ENCODE results near the gene KRTAP10-4.

The KRTAP10-4 gene

DNA sequence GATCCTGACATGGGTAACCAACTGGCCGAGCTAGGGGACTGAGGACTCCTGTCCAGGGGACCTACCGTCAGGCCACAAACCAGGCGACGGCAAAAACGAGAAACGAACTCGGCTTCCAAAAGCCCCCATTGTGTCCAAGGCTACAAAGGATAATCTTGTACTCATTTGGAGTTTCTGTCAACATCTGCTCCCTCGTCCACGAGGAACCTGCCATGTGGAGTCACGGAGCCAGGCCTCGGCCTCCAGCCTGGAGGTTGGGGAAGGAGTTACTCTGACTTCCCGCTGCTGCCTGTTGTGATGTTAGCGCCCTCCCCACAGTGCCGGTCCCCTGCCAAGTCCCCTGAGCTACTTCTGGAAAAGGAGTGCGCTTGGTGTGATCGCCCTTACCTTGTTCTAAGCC, 40.8 kb upstream of the KRTAP10-4 start:
- no peak for DNase-seq (ENCODE audit: low read depth)
- TF ChIP-seq, protein P1, sequence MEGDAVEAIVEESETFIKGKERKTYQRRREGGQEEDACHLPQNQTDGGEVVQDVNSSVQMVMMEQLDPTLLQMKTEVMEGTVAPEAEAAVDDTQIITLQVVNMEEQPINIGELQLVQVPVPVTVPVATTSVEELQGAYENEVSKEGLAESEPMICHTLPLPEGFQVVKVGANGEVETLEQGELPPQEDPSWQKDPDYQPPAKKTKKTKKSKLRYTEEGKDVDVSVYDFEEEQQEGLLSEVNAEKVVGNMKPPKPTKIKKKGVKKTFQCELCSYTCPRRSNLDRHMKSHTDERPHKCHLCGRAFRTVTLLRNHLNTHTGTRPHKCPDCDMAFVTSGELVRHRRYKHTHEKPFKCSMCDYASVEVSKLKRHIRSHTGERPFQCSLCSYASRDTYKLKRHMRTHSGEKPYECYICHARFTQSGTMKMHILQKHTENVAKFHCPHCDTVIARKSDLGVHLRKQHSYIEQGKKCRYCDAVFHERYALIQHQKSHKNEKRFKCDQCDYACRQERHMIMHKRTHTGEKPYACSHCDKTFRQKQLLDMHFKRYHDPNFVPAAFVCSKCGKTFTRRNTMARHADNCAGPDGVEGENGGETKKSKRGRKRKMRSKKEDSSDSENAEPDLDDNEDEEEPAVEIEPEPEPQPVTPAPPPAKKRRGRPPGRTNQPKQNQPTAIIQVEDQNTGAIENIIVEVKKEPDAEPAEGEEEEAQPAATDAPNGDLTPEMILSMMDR (IDR thresholded peaks at IDR 0.05; ENCODE audit: low read depth, low read length, missing control alignments), result no peak
- H3K4me3 ChIP-seq (ENCODE audit: low read depth, low read length), result no peak overlapping the region

DNA sequence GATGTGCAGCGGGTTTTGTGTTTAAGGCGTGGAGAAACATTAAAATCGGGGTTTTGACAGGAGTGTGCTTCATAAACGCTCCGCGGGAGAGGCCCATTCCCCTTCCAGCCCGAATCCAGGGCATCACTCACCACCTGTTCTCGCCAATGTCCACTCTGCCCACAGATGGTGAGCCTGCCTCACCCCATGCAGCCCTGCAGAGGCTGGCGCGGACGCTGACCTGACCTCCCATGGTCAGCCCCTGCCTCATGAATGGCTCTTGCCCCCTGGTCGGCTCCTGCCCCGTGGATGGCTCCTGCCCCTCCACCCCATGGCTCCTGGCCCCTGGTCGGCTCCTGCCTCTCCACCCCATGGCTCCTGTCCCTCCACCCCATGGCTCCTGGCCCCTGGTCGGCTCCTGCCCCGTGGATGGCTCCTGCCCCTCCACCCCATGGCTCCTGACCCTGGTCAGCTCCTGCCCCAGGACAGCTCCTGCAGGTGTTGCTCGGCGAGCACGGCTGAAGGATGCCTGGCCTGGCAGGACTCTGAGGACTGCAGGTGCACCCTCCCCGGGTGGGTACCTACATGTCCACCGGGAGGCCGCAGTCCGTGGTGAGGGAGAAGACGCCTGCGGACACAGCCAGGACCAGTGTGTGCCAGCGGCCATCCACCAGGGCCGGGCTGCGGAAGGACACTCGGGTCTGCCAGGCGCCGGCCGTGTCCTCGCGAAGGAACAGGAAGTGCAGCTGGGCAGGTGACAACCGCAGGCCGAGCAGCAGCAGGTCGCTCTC, 40.2 kb upstream of the KRTAP10-4 start:
- no peak overlapping the region for H3K4me3 ChIP-seq (ENCODE audit: low read depth, low read length)
- TF ChIP-seq, protein P1 (IDR thresholded peaks at IDR 0.05; ENCODE audit: low read depth, low read length, missing control alignments), result no peak
- DNase-seq (ENCODE audit: low read depth), result no peak

DNA sequence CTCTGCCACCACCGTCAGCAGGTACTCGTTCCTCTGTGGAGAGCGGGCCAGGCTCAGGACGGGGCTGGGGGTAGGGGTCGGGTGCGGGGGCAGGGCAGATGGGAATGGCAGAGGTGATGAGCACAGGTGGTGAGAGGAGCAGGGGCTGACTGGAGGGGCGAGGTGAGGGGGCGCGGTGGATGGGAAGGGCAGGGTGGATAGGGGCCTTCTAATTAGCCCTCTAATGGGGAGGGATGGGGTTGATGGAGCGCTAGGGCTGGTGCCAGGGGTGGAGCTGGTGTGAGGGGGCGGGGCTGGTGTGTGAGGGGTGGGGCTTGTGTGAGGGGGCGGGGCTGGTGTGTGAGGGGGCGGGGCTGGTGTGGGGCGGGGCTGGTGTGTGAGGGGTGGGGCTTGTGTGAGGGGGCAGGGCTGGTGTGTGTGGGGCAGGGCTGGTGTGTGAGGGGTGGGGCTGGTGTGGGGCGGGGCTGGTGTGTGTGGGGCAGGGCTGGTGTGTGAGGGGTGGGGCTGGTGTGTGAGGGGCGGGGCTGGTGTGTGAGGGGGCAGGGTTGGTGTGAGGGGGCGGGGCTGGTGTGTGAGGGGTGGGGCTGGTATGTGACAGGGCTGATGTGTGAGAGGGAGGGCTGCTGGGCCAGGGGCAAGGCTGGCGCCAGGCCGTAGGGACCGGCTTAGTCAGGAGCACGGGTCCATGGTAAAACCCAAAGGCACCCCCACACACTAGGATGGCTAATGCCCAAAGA, 39.5 kb upstream of the KRTAP10-4 start:
- H3K4me3 ChIP-seq (ENCODE audit: low read depth, low read length), result no peak overlapping the region
- TF ChIP-seq, protein P1 (IDR thresholded peaks at IDR 0.05; ENCODE audit: low read depth, low read length, missing control alignments), result no peak
- no peak for DNase-seq (ENCODE audit: low read depth)

DNA sequence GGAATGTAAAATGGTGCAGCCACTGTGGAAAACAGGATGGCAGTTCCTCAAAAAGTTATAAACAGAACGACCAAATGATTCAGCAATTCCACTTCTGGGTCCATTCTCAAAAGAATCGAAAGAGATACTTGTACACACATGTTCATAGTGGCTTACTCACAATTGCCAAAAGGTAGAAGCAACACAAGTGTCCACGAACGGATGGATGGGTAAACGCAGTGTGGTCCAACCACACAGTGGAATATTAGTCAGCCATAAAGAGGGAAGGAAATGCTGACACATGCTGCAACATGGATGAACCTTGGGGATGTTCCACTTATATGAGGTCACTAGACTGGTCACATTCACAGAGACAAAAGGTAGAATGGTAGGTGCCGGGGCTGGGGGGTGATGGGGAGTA, 38.8 kb upstream of the KRTAP10-4 start:
- H3K4me3 ChIP-seq (ENCODE audit: low read depth, low read length), result no peak overlapping the region
- TF ChIP-seq, protein P1 (IDR thresholded peaks at IDR 0.05; ENCODE audit: low read depth, low read length, missing control alignments), result no peak
- no peak for DNase-seq (ENCODE audit: low read depth)

DNA sequence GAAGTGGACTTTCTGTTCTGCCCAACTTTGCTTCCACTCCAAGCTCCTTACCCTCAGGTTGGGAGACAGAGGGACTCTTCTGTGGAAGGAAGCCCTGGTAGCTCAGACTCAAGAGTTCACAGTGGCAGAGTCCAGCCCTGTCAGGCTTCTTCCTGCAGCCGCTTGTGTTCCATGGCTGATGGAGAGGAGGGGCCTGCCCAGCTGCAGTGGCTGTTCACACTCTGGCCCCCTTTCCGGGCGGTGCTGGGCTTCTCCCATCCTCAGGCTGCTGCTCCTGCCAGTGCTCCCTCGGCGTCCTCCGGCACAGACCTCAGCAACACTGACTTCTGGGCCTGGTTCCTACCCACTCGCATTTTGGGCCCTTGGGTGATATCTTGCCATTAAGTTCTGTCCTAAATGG, 37.6 kb upstream of the KRTAP10-4 start:
- no peak overlapping the region for H3K4me3 ChIP-seq (ENCODE audit: low read depth, low read length)
- TF ChIP-seq, protein P1 (IDR thresholded peaks at IDR 0.05; ENCODE audit: low read depth, low read length, missing control alignments), result no peak
- DNase-seq (ENCODE audit: low read depth), result no peak

DNA sequence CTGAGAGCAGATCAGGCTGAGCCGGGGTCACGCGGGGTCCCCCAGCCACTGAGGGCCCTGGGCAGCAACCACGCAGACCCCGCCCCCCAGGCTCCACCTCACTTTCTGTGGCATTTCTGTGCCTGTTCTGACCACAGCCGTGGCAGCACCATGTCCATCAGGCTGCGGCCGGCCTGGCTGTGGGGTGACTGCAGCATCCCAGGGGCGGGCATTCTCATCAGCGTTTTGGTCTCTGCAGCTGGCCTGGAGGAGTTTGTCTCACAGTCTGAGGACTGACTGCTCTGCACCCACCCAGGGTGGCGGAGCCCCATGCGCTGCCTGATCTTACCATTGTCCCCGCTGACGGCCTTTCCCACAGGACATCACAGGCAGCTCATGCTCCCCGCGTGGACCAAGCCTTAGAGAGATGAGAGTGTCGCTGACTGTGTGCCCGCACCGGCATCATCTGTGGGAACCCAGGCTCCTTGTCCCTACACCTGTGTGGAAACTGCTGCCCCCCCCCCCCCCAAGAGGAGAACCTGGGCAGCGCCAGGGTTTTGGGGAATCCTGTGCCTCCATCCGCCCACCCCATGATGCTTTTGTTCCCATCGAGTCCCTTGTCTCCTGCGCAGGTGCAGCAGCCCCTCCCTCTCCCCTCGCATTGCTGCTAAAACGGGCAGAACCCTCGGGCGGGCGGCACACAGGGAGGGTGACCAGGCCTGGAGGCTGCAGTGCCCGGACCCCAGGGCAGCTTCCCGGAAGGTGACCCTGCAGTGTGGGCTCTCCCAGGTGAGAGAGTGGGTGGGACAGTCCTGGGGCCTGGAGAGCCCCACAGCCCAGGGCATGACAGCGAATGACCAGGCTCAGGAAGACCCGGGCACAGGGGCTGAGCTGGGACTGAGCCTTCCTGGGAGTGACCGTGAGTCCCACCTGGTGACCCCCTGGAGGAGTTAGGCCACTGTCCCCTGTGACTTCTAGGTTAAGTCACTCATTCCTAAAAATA, 35.3 kb upstream of the KRTAP10-4 start:
- no peak for DNase-seq (ENCODE audit: low read depth)
- TF ChIP-seq, protein P1 (IDR thresholded peaks at IDR 0.05; ENCODE audit: low read depth, low read length, missing control alignments), result no peak
- no peak overlapping the region for H3K4me3 ChIP-seq (ENCODE audit: low read depth, low read length)

Measured in GM12864 (cell line).